WI38 (cell line): ENCODE data around the gene MAPRE2.

Experiments used
- H3K4me3 ChIP-seq: 2 replicates; pipeline ENCODE4 v1.5.1; 2011; ENCODE audit warnings: low read depth, mild to moderate bottlenecking, control low read depth, low read length
- CTCF ChIP-seq: IDR thresholded peaks from 2 replicates; pipeline ENCODE4 v1.5.1; 2012; ENCODE audit warnings: low read depth, mild to moderate bottlenecking, control low read depth, low read length

MAPRE2 gene

GRCh38 chr18:35024965-35025364, 16.2 kb upstream of the MAPRE2 start:
- no peak overlapping the region for H3K4me3 ChIP-seq
- no peak for TF ChIP-seq CTCF

- TF ChIP-seq CTCF: no peak
- H3K4me3 ChIP-seq: no peak overlapping the region
Observed at GRCh38 chr18:35026407-35027061, 14.7 kb upstream of the MAPRE2 start.

- no peak for TF ChIP-seq CTCF
- no peak overlapping the region for H3K4me3 ChIP-seq
Observed at GRCh38 chr18:35027206-35027605, 14.0 kb upstream of the MAPRE2 start.

GRCh38 chr18:35028536-35028935, 12.7 kb upstream of the MAPRE2 start:
- no peak for TF ChIP-seq CTCF
- no peak overlapping the region for H3K4me3 ChIP-seq

- H3K4me3 ChIP-seq: no peak overlapping the region
- no peak for TF ChIP-seq CTCF
Observed at GRCh38 chr18:35029103-35029502, 12.1 kb upstream of the MAPRE2 start.

- H3K4me3 ChIP-seq: no peak overlapping the region
- TF ChIP-seq CTCF: no peak
Observed at GRCh38 chr18:35029770-35030169, 11.4 kb upstream of the MAPRE2 start.

GRCh38 chr18:35030277-35030989, 10.8 kb upstream of the MAPRE2 start:
- H3K4me3 ChIP-seq: no peak overlapping the region
- no peak for TF ChIP-seq CTCF
